ENCODE results near the gene ASAP2.

- TF ChIP-seq POLR2AphosphoS5 (IDR thresholded peaks at IDR 0.05; ENCODE audit: low read depth, low read length) (no peak), POLR2A (IDR thresholded peaks at IDR 0.05; ENCODE audit: low read depth, low read length) (no peak), TAF1 (IDR thresholded peaks at IDR 0.05; ENCODE audit: low read depth, low read length) (no peak), PAX5 (IDR thresholded peaks at IDR 0.05; ENCODE audit: insufficient read depth, low read length, severe bottlenecking) (no peak), SPI1 (IDR thresholded peaks at IDR 0.05; ENCODE audit: low read depth, low read length) (no peak)
These were observed 49.5 kb downstream of the ASAP2 start for GRCh38 chr2:9256147-9256546.
